ENCODE data around the gene TBC1D19.

The TBC1D19 gene

DNA sequence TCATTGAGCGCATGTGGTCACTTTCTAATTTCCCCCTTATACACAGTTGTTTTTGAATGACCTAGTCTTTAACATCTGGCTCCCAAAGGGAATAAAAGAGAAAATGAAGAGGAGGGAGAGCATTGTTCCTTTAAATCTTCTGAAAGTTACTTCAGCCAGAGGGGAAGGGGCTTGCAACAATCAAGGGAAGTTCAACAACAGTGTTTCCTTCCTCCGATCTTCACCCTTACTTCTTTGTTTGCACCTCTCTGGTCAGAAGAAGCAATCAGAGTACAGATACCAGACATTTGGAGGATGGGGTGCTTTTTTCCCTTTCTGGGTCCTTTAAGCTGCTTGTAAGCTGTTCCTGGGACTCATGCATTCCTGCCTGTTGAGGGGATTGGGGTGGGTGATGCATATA lies 125.4 kb downstream of the TBC1D19 start:
- TF ChIP-seq JUND (IDR thresholded peaks at IDR 0.05; ENCODE audit: low read depth) = no peak
- no peak for DNase-seq (ENCODE audit: low read depth in 1 of 2, low spot score in 1 of 2)
- in situ Hi-C loops (cut with HindIII; ENCODE audit: low pct_unique_long_range_greater_than_20kb, low sequenced_read_pairs) = no loop called here

DNA sequence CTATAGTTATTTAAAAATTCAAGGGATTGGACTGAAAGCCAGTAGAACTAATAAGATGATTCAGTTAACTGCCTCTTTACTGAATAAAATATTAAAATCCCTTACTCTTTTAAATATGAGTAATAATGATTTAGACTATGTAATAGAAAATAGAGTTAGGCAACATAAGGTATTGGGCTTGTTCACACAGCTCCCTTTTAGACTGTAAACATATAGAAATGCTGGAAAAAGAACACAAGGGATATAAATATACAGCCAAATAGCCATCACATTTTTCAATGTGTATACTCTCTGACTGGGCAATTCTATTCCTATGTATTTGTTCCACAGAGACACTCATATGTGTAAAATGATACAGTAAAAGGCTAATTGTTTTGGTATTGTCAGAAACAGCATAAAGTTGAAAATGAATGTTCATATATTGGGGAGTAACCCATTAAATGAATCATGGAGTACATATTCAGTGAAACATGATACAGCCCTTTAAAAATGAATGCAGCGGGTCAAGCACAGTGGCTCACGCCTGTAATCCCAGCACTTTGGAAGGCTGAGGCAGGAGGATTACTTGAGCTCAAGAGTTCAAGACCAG lies 129.8 kb downstream of the TBC1D19 start:
- TF ChIP-seq JUND (IDR thresholded peaks at IDR 0.05; ENCODE audit: low read depth) = no peak
- in situ Hi-C loops (cut with HindIII; ENCODE audit: low pct_unique_long_range_greater_than_20kb, low sequenced_read_pairs) = no loop called here
- no peak for DNase-seq (ENCODE audit: low read depth in 1 of 2, low spot score in 1 of 2)

DNA sequence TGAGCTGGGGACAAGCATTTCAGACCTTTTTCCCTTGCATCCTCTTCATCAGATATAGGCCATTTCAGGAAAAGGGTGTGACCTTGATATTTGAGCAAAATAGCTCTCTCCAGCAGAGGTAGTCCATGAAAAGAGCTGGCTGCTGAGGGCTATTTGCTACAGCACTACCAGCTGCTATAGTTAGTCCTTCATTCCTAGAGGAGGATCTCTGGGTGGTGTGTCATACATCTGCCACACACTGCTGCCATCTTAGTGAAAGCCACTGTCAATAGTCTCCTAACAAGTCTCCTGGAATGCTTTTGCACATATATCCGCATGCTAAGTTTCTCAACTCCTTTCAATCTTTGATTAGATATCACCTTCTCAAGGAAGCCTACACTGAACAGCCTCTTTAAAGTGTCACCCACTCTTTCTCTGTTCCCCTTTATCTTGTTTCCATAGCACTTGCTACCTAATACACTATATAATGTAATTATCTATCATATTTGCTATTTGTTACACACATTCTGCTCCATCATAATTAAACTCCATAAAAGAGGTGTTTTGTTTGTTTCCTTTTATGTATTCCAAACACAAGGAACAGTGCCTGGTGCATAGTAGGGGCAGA lies 131.9 kb downstream of the TBC1D19 start:
- TF ChIP-seq JUND (IDR thresholded peaks at IDR 0.05; ENCODE audit: low read depth) = no peak
- in situ Hi-C loops (cut with HindIII; ENCODE audit: low pct_unique_long_range_greater_than_20kb, low sequenced_read_pairs) = no loop called here
- no peak for DNase-seq (ENCODE audit: low read depth in 1 of 2, low spot score in 1 of 2)

DNA sequence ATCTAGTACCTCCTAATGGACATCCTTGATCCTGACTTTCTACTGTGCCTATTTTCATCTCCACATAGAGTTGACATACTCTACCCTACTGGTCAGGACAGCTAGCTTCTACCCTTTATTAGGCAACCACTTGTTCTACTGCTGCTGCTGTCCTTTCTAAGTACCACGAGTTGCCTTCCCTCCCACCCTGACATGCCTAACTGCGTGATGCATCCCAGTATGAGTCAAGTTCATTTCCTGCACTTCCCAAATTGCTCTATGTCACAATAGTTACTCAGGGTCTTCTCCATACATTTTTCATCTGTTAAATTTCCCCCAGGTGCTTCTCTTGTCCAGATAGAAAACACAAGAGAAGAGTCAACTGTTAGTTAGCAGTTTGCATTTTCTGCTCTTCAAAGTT lies 133.4 kb downstream of the TBC1D19 start:
- no peak for DNase-seq (ENCODE audit: low read depth in 1 of 2, low spot score in 1 of 2)
- TF ChIP-seq JUND (IDR thresholded peaks at IDR 0.05; ENCODE audit: low read depth) = no peak
- in situ Hi-C loops (cut with HindIII; ENCODE audit: low pct_unique_long_range_greater_than_20kb, low sequenced_read_pairs) = no loop called here

DNA sequence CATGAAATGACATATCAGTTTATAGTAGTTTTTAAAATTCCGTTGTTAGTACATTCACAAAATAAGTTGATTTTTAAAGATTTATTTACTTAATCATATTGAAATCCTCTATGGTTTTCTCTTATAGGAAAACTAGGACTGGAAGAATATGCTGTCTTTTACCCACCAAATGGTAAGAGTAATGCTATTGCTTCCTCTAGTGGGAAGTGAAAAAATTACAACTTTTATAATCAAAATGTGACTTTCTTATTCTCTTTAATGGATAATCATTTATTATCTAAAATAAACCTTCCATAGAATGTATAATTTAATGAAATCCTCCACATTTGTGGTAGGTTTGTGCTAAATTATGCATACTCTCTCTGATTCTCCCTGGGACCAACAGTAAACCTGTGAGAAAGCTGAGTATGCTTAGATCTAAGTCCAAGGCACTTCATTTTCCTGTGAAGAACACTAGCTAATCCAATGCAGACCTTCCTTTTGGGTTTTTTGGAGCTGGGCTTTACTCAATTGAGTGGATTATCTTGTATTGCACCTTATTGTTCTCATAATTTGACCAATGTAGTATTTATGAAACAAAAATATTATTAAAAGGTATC lies 136.2 kb downstream of the TBC1D19 start:
- no peak for TF ChIP-seq JUND (IDR thresholded peaks at IDR 0.05; ENCODE audit: low read depth)
- in situ Hi-C loops (cut with HindIII; ENCODE audit: low pct_unique_long_range_greater_than_20kb, low sequenced_read_pairs) = no loop called here
- DNase-seq (ENCODE audit: low read depth in 1 of 2, low spot score in 1 of 2) = peak in 1 of 2 experiments; percentile 12

DNA sequence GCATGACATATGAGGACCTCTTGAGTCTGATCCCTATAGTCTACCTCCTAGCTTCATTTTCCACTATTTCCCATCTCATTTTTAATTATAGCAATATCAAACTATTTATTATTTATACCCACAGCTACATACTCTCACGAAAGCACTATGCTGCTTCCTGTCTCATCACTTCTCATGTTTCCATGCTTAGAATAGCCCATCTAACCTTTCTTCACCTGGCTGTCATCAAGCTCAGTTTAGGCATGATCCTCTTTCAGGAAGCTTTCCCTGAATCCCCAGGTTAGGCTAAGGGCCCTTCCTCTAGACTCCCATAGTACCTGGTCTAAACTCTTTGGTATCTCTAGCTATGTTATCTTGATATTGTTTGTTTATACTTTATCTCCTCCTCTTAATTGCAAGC lies 137.8 kb downstream of the TBC1D19 start:
- TF ChIP-seq JUND (IDR thresholded peaks at IDR 0.05; ENCODE audit: low read depth) = no peak
- no peak for DNase-seq (ENCODE audit: low read depth in 1 of 2, low spot score in 1 of 2)
- in situ Hi-C loops (cut with HindIII; ENCODE audit: low pct_unique_long_range_greater_than_20kb, low sequenced_read_pairs) = no loop called here

DNA sequence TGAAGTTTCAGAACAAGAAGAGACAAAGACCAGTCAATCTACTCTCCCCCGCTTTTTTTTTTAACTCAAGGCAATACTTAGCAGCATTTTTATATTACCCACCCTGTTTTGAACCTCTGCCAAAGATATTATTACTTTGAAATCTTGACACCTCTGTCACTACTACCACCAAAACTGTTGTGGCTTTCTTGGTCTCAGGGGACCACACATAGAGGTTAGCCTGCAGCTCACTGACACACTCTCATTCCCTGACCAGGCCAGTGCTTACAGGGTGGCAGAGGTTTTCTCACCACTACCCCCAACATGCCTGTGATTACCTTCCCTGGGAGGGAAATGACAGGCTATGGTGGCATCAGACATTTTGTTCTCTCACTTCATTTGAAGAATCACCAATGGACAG lies 139.3 kb downstream of the TBC1D19 start:
- in situ Hi-C loops (cut with HindIII; ENCODE audit: low pct_unique_long_range_greater_than_20kb, low sequenced_read_pairs) = no loop called here
- DNase-seq (ENCODE audit: low read depth in 1 of 2, low spot score in 1 of 2) = no peak
- no peak for TF ChIP-seq JUND (IDR thresholded peaks at IDR 0.05; ENCODE audit: low read depth)

DNA sequence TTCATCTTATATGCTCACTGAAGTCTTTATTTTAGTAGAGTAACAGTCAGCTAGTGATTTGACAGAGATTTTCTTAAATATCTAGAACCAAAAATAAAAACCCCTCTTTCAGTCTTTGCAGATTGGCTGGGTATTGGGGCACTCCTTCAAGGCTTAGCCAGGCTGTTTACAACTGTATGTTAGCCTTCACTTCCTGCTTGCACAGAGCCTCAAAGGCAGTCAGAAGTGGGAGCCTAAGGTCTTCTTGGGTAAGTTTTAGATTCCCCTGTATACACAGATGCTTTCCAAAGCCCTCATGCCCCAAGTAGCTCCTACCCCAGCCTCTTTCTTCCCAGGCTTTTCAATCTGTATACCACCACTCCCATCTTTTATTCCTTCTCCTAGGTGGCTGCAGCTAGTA lies 140.7 kb downstream of the TBC1D19 start:
- DNase-seq (ENCODE audit: low read depth in 1 of 2, low spot score in 1 of 2) = no peak
- TF ChIP-seq JUND (IDR thresholded peaks at IDR 0.05; ENCODE audit: low read depth) = no peak
- in situ Hi-C loops (cut with HindIII; ENCODE audit: low pct_unique_long_range_greater_than_20kb, low sequenced_read_pairs) = no loop called here

DNA sequence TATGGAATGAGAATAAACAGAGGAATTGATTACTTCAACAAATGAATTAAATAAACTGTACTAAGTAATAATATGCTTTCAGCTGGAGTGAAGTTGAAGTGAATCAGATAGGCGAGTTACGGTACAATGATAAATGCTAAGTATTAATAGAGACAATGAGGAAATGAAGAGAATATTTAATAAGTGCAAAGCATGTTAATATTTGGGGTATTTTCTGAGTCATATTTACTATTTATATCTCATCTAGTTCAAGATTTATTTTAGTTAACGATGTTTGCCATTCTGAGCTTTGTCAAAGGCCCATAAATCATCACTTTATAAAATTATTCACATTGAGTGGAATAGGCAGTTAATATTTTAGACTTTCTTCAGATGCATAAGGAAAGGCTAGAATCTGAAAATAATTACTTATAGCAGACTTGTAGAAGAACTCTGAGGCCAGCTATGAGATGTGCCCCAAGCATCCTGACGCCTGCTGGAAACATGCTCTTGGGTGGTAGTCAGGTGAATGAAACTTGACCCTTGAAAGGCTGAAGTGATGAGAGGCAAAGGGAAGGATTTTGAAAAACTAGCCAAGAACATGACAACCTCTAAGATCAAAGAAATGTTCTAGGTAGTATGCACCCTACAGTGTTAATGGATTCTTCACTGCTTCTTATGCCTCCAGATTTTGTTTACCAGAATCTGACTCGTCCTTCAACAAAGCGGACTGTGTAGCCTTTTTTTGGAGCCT lies 142.9 kb downstream of the TBC1D19 start:
- DNase-seq (ENCODE audit: low read depth in 1 of 2, low spot score in 1 of 2) = no peak
- no peak for TF ChIP-seq JUND (IDR thresholded peaks at IDR 0.05; ENCODE audit: low read depth)
- in situ Hi-C loops (cut with HindIII; ENCODE audit: low pct_unique_long_range_greater_than_20kb, low sequenced_read_pairs) = no loop called here

DNA sequence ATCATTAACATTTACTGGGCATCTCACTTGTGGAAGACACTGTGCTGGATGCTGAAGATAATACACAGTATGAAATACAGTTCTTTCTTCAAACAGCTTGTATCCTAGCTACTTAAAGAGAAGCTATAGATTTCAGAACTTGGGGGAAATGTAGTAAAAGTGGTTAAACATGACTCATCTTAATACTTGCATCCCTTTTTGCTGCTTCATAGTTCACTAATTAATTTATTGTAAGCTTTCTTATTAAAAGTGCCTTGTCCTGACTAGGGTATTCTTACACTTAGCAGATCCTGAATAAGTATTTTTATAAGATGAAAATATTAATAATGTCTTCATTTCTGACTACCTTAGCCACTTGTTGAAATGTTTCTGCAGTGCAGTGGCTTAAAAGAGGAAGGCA lies 144.0 kb downstream of the TBC1D19 start:
- in situ Hi-C loops (cut with HindIII; ENCODE audit: low pct_unique_long_range_greater_than_20kb, low sequenced_read_pairs) = no loop called here
- TF ChIP-seq JUND (IDR thresholded peaks at IDR 0.05; ENCODE audit: low read depth) = no peak
- no peak for DNase-seq (ENCODE audit: low read depth in 1 of 2, low spot score in 1 of 2)

DNA sequence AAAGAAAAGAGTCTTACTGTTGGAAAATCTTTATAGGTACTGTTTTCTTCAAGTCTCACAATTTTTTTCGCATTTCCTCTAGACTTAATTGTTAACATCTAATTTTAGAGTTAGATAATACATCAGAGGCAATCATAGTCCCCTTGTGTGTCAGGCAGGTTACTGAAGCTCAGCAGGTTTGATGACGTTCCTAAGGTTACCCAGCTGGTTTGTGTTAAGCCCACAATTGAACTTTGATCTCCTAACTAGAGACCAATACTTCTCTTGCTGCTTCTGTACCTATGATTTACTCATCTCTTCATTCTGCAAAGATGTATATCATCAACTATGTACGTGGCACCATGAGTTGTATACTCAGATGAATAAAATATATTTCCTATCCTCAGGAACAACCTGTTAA lies 145.1 kb downstream of the TBC1D19 start:
- DNase-seq (ENCODE audit: low read depth in 1 of 2, low spot score in 1 of 2) = no peak
- in situ Hi-C loops (cut with HindIII; ENCODE audit: low pct_unique_long_range_greater_than_20kb, low sequenced_read_pairs) = no loop called here
- TF ChIP-seq JUND (IDR thresholded peaks at IDR 0.05; ENCODE audit: low read depth) = no peak

DNA sequence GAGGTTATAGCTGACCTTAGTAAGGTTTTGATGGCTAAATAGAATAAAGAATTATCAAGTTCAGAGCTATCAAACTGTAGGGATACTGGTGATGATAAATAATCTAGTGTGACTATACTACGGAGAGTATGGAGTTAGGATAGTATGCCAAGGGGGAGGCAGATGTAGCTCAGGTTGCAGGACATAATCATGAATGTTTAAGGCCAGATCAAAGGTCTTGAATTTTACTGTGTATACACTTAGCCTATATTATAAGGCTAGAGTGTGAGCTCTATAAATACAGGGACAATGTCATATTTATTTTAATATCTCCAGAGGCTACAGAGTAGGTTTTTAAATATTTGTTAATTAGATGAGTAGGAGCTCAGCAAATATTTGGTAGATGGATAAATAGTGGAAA lies 145.7 kb downstream of the TBC1D19 start:
- TF ChIP-seq JUND (IDR thresholded peaks at IDR 0.05; ENCODE audit: low read depth) = no peak
- DNase-seq (ENCODE audit: low read depth in 1 of 2, low spot score in 1 of 2) = no peak
- in situ Hi-C loops (cut with HindIII; ENCODE audit: low pct_unique_long_range_greater_than_20kb, low sequenced_read_pairs) = no loop called here

DNA sequence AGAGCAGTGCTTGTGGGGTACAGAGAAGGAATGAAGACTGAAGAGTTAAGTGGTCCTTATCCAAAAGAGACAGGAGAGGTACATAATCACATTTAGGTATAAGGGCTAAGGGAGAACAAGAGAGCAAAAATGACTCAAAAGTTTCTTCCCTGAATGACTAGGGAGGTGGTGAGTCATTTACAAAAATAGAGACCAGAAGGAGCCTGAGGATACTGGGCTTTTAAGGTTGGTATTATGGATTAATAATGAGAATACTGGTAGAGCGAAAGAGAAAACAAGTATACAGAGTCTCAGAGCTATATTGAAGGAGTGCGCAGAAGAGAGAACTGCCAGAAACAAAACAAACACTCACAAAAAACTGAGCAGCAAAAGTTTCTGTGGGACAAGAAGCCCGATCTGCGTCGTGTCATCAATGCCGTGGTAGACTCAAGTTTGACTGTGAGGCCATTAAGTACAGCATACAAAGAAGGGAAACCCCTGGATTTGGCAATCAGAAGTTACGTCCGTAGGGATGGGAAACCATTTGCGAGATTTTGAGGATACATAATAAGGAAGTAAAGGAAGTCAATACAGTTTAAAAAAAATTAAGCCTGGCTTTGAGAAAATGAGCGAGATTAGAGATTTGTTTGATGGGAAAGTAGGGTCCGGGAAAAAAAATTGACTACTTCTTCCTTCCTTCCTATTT lies 147.6 kb downstream of the TBC1D19 start:
- in situ Hi-C loops (cut with HindIII; ENCODE audit: low pct_unique_long_range_greater_than_20kb, low sequenced_read_pairs) = no loop called here
- no peak for TF ChIP-seq JUND (IDR thresholded peaks at IDR 0.05; ENCODE audit: low read depth)
- DNase-seq (ENCODE audit: low read depth in 1 of 2, low spot score in 1 of 2) = no peak

All from T47D (cell line).